GM19395 (cell line): ENCODE measurements around the gene RBP4.

ENCODE experiments used
- ATAC-seq: cut with Tn5 transposase; IDR thresholded peaks from one replicate; pipeline ENCODE4 v1.9.1; 2021; ENCODE audit warnings: mild to moderate bottlenecking, moderate library complexity; ENCODE audit not compliant: unreplicated experiment

Gene RBP4

DNA sequence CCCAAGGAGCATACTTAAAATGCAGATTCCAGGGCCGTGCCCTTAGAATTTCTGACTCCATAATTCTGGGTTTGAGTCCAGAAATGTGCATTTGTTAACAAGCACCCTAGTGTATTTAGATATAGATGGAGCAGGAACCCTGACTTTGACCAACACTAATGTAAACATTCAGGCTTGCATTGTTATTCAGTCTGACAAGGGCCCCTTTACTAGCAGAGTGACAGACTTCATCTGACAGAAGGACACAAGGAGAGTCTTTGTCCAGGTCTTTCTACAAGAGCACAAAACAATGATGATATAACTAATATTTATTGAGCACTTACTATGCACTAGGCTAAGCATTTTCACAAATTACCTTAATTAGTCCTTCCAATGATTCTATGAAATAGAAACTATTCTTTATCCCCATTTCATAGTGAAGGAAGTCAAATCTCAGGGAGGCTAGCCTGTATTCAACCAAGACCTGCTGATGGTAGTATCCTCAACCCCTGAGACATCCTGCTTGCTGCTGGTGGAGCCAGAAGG, 3.9 kb downstream of the RBP4 start:
- ATAC-seq: no peak

DNA sequence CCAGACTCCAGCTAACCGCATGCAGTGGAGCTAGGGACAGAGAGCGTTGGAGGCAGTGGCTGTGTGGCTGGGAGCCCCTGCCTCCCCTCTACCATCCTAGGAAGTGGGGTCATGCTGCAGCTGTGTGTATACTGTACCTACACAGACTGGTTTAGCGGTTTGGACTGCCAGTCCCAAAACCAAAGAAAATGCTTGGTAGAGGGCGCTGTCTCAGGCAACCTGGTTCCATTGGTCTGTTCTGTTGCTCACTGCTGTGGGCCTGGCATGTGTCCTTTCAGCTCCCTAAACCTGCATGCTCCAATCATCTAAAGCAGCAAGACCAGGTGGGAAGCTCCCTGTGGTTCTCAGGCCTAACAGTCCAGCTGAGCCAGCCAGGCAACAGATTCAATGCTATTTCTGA, 4.5 kb downstream of the RBP4 start:
- ATAC-seq: no peak

DNA sequence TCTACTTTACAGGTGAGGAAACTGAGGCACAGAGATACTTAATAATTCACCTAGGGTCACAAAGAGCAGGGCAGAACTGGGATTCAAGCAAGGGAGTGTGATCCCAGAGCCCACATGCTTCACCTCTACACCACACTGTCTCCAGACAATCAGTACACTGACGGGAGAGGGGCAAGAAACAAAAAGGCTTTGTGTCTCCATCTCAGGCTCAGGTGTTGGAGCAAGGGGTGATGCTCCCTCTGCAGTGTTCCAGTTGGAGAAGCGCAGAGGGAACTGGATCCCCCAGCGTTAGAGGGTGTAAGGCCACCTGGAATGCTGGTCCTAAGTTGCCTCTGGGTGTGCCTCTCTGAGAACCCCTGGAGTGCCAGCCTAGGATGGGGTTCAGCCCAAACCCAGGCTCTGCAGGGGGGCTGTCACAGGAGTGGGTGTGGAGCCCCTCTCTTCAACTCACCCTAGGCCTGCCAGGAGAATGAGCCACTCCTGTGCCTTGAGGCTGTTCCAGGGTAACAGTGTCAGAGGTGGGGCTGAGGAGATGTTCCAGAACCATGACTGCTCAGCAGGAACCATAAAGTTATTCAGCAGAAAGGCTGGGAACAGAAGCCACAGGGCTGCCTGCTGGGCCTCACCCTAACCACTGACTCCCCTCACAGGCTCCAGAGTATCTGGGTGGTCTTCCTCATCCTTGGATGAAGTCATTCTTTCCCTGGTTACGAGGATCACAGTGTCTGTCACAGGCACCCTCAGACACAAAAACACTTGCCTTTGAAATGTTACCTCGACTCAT, 5.5 kb downstream of the RBP4 start:
- no peak for ATAC-seq

DNA sequence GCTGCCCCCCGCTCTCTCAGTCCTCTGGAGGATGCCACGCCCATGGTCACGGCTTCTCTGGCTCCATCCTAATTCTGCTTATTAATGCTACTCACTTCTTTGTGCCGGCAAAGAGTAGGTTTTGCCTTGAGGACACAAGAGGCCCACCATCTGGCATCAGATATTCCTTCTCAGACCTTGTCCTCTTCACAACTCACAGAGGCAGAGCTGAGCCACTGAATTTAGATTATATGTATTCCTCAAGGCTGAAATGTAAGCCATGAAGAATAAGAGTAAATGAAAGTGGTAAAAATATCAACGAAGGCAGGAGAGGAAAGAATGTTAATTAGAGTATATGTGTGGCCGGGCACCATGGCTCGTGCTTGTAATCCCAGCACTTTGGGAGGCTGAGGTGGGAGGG, 6.5 kb downstream of the RBP4 start:
- no peak for ATAC-seq

GRCh38 chr10:93593749-93594148, 7.3 kb downstream of the RBP4 start:
- ATAC-seq: no peak

DNA sequence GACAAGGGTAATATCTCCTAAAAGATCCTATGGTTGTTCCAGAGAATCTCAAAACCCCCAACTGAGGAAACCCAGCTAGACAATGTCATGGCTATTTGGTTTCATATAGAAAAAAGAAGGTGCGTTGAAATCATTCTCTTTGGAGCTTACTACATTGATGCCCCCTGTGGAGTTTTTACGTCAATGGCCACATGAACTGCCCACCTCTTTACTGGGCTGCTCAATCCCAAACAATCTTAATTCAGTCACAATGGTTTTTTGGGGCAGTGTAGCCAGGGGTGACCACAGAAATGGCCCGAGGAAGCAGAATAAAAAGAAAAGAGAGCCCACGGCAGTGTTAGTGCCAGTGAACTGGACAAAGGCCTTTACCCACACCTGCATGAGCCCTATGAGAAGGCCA, 7.8 kb downstream of the RBP4 start:
- no peak for ATAC-seq

DNA sequence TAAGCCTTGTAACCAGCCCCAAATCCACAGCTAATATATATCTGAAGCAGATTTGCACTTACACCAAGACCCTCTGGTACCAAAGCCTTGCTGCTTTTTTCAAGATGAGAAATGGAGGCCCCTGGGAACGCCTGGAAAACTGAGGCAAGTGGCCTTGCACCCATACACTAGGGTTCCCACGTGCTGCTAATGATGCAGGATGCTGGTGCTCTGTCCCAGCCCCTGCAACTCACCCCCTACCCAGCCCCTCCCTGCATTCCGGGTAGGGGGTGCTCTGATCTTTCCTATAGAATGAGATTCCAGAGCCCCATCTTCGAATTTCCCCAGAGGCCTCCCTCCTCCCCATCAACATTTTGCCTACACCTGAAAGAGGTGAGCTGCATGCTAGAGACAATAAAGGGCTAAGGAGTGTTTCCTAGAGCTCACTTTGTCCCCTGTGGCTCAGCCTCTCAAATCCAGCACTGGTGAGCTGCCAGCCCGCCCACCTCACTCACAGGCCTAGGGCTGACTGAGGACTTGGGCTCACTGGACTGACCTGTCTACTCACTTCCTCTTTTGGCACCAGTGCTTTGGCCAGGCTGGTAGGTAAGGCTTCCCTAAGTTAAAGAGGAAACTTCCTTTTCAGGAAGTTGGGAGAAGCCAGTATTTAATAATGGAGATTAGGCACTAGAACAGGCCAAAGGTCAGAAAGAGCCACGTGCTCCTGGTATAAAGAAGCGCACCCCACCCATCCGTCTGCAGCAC, 9.8 kb downstream of the RBP4 start:
- ATAC-seq: no peak

DNA sequence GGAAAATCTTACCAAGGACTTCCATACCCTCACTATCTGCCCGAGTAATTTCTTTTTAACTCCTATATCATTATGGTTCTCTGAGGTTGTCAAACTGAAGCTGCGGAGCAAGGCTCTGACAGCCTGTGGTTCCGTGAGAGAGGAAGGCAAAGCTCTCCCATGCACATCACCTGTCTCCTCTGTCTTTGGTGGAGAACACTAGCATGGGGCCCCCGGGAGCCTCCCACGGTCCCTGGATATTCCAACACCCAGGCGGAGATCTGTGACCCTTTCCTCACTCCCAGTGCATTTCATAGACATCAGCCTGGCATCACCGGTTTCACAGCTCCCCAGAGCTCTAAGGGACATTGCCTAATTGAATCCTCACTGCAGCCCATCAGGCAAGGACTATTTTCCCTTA, 10.4 kb downstream of the RBP4 start:
- no peak for ATAC-seq

- no peak for ATAC-seq
These were observed 11.1 kb downstream of the RBP4 start for GRCh38 chr10:93589648-93590562.

- no peak for ATAC-seq
These were observed 16.6 kb downstream of the RBP4 start for GRCh38 chr10:93584445-93584844.

GRCh38 chr10:93580828-93581227, 20.2 kb downstream of the RBP4 start:
- no peak for ATAC-seq

GRCh38 chr10:93579985-93580711, 20.9 kb downstream of the RBP4 start:
- no peak for ATAC-seq

DNA sequence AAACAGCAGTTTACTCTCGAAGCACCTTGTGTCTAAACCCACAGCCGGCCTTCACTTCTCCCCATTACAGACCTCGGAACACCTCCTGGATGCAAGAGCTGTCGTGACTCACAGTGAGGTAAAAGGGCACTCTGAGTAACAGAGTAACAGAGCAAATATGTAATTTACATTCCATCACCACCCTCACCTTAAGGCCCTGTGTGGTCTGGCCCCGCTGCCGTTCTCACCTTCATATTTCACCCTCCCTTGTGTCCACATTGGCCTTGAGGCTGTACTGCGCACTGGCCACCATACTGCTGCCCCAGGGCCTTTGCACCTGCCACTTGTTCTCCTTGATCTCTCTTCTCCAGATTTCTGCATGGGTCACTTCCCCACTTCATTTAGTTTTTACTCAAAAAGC, 21.9 kb downstream of the RBP4 start:
- ATAC-seq: no peak

DNA sequence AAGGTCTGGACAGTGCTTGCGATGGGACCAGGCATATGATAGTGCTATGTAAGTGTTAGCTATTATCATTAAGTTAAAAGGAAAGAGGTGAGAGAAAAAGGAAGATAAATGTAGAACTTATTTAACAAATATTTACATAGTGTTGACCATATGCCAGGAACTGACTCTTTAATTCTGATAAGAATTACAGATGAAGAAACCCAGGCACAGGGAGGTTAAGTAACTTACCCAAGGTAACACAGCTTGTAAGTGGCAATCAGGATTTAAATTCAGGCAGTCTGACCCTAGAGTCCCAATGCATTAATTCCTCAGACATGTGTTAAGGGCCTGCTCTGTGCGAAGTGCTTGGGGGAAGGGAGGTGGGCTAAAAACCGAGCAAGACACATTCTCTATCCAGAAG, 23.5 kb downstream of the RBP4 start:
- no peak for ATAC-seq

GRCh38 chr10:93576888-93577287, 24.1 kb downstream of the RBP4 start:
- ATAC-seq: no peak

DNA sequence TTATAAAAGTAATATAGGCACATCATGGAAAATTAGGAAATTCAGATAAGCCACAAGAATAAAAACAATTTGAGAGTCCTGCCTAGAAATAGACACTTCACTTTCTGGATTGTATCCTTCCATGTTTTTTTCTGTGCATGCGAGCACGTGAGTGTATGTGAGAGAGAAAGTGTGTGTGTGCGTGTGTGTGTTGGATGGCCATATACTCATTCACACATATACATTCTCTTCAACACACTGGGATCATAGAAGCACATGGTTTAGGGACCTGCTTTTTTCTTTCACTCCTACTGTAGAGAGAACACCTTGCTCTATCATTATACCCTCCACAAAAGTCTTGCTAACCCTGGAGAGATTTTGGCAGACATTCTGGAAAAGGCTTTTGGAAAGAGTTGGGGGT, 27.1 kb downstream of the RBP4 start:
- ATAC-seq: no peak

- no peak for ATAC-seq
These were observed 27.8 kb downstream of the RBP4 start for GRCh38 chr10:93573051-93573909.

DNA sequence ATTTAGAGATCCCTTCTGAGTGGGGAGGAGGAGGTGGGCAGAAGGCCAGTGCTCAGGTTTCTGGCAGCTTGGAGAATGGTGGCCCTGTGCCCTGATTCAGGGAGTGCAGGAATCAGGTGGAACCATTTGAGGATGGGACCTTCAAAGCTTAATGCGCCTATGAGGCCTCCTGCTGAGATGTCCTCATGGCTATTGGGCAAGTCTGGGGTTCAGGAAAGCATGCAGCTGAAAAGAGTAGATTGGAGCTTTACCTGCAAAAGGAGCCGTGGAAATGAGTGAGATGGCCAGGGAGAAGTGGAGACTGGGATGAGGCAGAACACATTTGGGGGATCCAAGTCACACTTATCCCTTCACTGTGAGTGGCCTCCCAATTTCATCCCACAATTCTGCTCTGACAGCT, 28.4 kb downstream of the RBP4 start:
- no peak for ATAC-seq

GRCh38 chr10:93570383-93570782, 30.7 kb downstream of the RBP4 start:
- ATAC-seq: no peak

GRCh38 chr10:93568105-93568390, 33.0 kb downstream of the RBP4 start:
- ATAC-seq: no peak
